Left lung (tissue), 10 donors: ENCODE data around the gene FRMD1. TPM values are rescaled to one million over a fixed set of nuclear protein-coding genes. Genes with fewer than 3 reads are reported as not detected.

Experiments used
- ATAC-seq: fragments of 200-7000 bp; cut with Tn5 transposase; one replicate; pipeline ENCODE4 v1.9.1; 2020; ENCODE audit warnings: moderate library complexity
- DNase-seq, 4 donors: peaks; one replicate each; pipeline ENCODE4 v3.0.0-alpha.2; 2013 to 2020
- H3K27ac ChIP-seq, 2 donors: fragments of 200-600 bp; sonication (generic) in 1 of 2; one replicate each; pipeline versions ENCODE4 v1.5.0 to v1.8.0; 2020 to 2021
- H3K27me3 ChIP-seq, 2 donors: fragments of 200-600 bp; sonication (generic) in 1 of 2; one replicate each; pipeline versions ENCODE4 v1.5.0 to v1.8.0; 2020 to 2021
- H3K36me3 ChIP-seq, 2 donors: fragments of 200-600 bp; sonication (generic) in 1 of 2; one replicate each; pipeline versions ENCODE4 v1.5.0 to v1.8.0; 2020 to 2021
- H3K4me1 ChIP-seq, 2 donors: fragments of 200-600 bp; one replicate each; pipeline ENCODE4 v1.8.0; 2021
- H3K4me3 ChIP-seq, 2 donors: fragments of 200-600 bp; sonication (generic) in 1 of 2; one replicate each; pipeline versions ENCODE4 v1.5.0 to v1.8.0; 2020 to 2021; ENCODE audit warnings: mild to moderate bottlenecking in 1 of 2
- H3K9me3 ChIP-seq, 2 donors: fragments of 200-600 bp; sonication (generic) in 1 of 2; one replicate each; pipeline versions ENCODE4 v1.5.0 to v1.8.0; 2020 to 2021
- intact Hi-C, 2 donors: fragments of 100-400 bp; cut with DNase I; formaldehyde crosslinking; loops; one replicate each; pipeline versions ENCODE4 v1.11.2 to v1.14.2; 2022
- polyA plus RNA-seq, 6 donors: library from polyadenylated mRNA; unstranded; fragments of 120-200 nt; gene quantifications; one replicate each; pipeline ENCODE4 v1.2.1, GENCODE V29; 2013; ENCODE audit not compliant: insufficient read length in 6 of 6
- total RNA-seq, 2 donors: library from RNA; stranded (reverse); fragmentation: NEBNext Ultra II Directional; extraction: Animal tissue kit (Norgen Biotek cat#: 25700); gene quantifications; one replicate each; pipeline ENCODE4 v1.2.1, GENCODE V29; 2021
- TF ChIP-seq, protein P1 (sequence below), 2 donors: fragments of 200-600 bp; sonication (generic) in 1 of 2; IDR thresholded peaks; one replicate each; pipeline versions ENCODE4 v1.5.0 to v1.8.0; 2021; ENCODE audit warnings: antibody characterized with exemption in 2 of 2
- donor health status: DM: no; HTN: yes; CAD: no.
- donor health status: DM: no; HTN: no; CAD: no.

Gene FRMD1
- total and polyA plus RNA-seq, 8 donors, result 3.4 to 7.2 (median 6.0) TPM; not detected in 2

DNA sequence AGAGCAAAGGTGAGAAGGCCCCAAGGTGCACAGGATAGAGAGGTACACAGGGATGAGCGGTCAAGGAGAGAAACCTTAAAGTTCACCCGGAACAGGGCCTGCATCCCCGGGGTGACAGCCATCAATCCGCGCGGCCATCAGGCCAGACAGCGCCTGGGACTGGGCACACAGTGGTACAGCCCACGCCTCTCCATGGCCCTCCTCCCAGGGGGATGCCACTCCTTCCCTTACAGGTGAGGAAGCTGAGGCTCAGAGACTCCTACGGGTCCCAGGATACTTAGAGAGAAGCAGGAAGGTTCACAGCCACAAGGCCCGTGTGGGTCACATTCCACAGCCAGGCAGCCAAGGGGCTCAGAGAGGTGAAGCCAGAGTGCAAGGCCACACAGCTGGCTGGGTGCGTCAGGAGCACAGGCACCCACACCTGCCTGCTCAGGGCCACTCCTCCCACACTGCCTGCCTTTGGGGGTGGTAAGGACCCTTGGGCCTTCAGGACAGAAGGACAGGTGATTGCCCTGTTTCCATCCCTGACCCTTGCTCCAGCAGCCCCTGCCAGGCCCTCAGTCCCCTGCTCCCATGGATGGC is 14.7 kb downstream of the FRMD1 start:
- no peak for DNase-seq
- Histone ChIP-seq H3K9me3 (no peaks in the 10 kb centered on the region), H3K36me3 (no peaks in the 10 kb centered on the region), H3K4me3 (no peak overlapping the region), H3K27ac (no peak overlapping the region), H3K27me3 (no peaks in the 10 kb centered on the region), H3K4me1 (no peaks in the 10 kb centered on the region)
- TF ChIP-seq, protein P1, sequence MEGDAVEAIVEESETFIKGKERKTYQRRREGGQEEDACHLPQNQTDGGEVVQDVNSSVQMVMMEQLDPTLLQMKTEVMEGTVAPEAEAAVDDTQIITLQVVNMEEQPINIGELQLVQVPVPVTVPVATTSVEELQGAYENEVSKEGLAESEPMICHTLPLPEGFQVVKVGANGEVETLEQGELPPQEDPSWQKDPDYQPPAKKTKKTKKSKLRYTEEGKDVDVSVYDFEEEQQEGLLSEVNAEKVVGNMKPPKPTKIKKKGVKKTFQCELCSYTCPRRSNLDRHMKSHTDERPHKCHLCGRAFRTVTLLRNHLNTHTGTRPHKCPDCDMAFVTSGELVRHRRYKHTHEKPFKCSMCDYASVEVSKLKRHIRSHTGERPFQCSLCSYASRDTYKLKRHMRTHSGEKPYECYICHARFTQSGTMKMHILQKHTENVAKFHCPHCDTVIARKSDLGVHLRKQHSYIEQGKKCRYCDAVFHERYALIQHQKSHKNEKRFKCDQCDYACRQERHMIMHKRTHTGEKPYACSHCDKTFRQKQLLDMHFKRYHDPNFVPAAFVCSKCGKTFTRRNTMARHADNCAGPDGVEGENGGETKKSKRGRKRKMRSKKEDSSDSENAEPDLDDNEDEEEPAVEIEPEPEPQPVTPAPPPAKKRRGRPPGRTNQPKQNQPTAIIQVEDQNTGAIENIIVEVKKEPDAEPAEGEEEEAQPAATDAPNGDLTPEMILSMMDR (IDR thresholded peaks at IDR 0.05), result no peak
- ATAC-seq, result no peak
- intact Hi-C loops, result no loop called here

DNA sequence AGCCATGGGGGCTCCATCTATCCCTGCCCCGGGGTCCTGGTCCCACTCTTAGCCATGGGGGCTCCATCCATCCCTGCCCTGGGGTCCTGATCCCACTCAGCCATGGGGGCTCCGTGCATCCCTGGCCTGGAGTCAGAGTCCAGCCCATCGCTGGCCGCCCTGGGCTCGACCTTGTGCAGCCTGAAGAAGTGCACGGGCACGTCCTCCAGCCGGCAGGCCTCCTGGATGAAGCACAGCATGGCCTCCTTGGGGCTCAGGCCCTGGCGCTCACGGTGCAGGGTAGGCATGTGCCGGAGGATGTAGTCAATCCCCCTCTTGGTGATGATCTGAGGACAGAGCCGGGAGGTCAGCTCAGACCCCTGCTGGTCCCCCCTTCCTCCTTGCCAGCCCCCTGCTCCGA is 15.6 kb downstream of the FRMD1 start:
- no peak for ATAC-seq
- intact Hi-C loops, result no loop called here
- TF ChIP-seq, protein P1 (IDR thresholded peaks at IDR 0.05), result no peak
- Histone ChIP-seq H3K4me1 (no peaks in the 10 kb centered on the region), H3K9me3 (no peaks in the 10 kb centered on the region), H3K27me3 (no peaks in the 10 kb centered on the region), H3K36me3 (no peaks in the 10 kb centered on the region), H3K4me3 (no peak overlapping the region), H3K27ac (no peak overlapping the region)
- DNase-seq, result peak in 1 of 4 donors; percentile 76

DNA sequence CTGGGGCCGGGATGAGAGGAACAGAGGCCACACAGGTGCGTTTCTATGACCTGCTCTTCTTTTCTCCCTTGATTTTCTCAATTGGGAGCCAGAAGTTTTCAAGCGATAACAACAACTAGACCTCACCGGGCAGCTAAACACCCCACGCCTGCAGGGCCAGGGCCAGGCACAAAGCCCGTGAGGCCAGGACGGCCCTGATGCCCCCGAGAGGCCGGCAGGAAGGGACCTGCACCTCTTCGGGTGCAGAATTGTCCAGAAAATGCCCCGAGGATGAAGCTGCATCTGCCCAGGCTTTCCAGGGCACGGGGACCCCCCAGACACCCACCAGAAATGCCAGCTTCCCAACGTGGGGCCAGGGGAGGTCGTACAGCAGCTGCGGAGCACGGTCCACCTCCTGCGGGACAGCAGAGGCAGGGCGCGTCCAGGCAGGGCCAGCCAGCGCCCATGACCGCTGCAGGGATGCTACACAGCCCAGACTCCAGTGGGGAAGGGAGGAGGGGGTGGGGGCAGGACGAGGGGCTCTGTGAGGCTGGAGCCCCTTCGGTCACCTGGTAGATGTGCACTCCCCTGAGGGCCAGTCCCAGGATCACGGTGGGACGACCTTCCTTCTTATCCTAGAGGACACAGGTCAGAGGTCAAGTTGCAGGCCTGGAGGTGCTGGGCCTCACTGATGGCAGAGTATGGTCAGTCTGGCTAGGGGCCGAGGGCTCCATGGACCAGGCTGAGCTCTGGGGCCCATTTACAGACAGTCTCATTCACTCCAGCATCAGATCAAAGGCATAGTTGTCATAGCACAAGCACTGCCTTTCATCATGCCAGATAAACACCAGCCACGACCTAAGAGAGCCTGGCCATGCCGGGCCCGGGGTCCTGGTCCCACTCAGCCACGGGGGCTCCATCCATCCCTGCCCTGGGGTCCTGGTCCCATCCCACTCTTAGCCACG is 16.4 kb downstream of the FRMD1 start:
- TF ChIP-seq, protein P1 (IDR thresholded peaks at IDR 0.05), result no peak
- intact Hi-C loops, result no loop called here
- Histone ChIP-seq H3K27ac (no peak overlapping the region), H3K9me3 (no peaks in the 10 kb centered on the region), H3K4me3 (no peak overlapping the region), H3K27me3 (no peaks in the 10 kb centered on the region), H3K36me3 (no peaks in the 10 kb centered on the region), H3K4me1 (no peaks in the 10 kb centered on the region)
- peak in 1 of 4 donors; percentile 74 for DNase-seq
- no peak for ATAC-seq

DNA sequence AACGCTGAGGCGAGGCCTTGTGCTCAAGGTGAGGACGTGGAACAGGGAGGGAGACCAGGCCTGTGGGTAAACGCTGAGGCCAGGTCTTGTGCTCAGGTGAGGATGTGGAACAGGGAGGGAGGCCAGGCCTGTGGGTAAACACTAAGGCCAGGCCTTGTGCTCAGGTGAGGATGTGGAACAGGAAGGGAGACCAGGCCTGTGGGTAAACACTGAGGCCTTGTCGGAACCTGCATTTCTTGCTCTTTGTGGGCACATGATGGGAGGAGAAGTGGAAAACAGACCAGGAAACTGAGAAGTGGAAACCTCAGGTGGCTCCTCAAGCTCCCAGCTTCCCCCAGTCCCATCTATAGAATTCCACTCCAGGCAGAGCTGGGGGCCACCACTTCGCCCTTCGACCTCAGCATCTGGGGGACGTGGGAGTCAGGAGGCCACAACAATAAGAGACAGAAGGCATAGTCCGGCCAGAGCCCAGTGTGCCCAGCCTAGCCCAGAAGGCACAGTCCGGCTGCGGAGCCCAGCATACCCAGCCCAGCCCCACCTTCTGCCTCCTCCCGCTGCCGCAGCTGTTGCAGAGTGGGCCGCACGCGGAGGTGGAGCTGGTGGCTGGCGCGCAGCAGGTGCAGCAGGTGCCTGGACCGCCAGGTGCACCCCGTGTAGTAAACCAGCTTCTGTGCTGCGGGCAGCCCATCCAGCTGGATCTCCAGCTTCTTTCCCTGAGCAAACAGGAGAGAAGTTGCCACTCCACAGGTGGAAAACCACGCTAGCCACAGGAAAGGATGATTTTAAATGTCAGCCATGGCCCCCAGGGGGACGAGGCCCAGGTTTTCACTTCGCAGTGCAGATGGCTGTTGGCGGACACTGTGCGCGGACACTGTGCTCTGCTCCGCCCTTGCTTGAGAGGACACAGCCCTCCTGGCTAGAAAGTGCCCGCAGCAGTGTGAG is 17.5 kb downstream of the FRMD1 start:
- TF ChIP-seq, protein P1 (IDR thresholded peaks at IDR 0.05), result no peak

More for the DNA sequence above, 17.5 kb downstream of the FRMD1 start:
- Histone ChIP-seq H3K27me3 (no peaks in the 10 kb centered on the region), H3K4me3 (no peak overlapping the region), H3K36me3 (no peaks in the 10 kb centered on the region), H3K27ac (no peak overlapping the region), H3K9me3 (no peaks in the 10 kb centered on the region), H3K4me1 (no peaks in the 10 kb centered on the region)
- DNase-seq (peak in 1 of 4 donors; percentile 75), ATAC-seq (no peak)
- intact Hi-C loops, result no loop called here
